ENCODE results near the gene GIPC1. TPM values are rescaled to one million over a fixed set of nuclear protein-coding genes. Genes with fewer than 3 reads are reported as not detected.

The GIPC1 gene
- total RNA-seq, 1 experiment from 2014 or later = 59.4 TPM

GRCh38 chr19:14517840-14518505, 22.0 kb upstream of the GIPC1 start, which contains the start of gene DNAJB1:
Gene DNAJB1, minus strand, starts transcription at chr19:14518397. Its CDS starts 48 bp downstream, at chr19:14518349.
- BruUV-seq (replicated peaks) = no TSS peak

GRCh38 chr19:14517446-14517839, 21.5 kb upstream of the GIPC1 start:
- intact Hi-C loops (cut with micrococcal nuclease; ENCODE audit: unreplicated experiment) = no loop called here

More at GRCh38 chr19:14517840-14518505, 22.0 kb upstream of the GIPC1 start, which contains the start of gene DNAJB1:
- Histone ChIP-seq H3K4me3 (ENCODE audit: low read depth, low read length, poor library complexity, severe bottlenecking) (peak within 1 kb of the TSS; percentile 96), H3K27me3 (replicated peaks; ENCODE audit: insufficient read depth, low read depth, low read length, poor library complexity) (no peaks in the 10 kb centered on the region), H3K9me3 (ENCODE audit: low read depth, low read length, poor library complexity, severe bottlenecking) (no peaks in the 10 kb centered on the region), H3K4me1 (ENCODE audit: insufficient read depth, low read length, poor library complexity, severe bottlenecking) (peaks cover 16% of the 10 kb centered on the region), H3K36me3 (ENCODE audit: insufficient read depth, low read length, poor library complexity, severe bottlenecking) (peaks cover 32% of the 10 kb centered on the region), H3K27ac (ENCODE audit: low read depth, low read length, poor library complexity, severe bottlenecking) (peak within 1 kb of the TSS; percentile 98)
- peak; percentile 71 for DNase-seq (ENCODE audit: low spot score)
- CTCF ChIA-PET = interaction anchor here (0.6 to 1.1 kb wide), 2 partner anchors 11 to 474 kb away, joined by 3 to 5 read pairs; no protein-coding TSS in a partner anchor
- intact Hi-C loops (cut with micrococcal nuclease; ENCODE audit: unreplicated experiment) = no loop called here
- POLR2A ChIA-PET (ENCODE audit: low non-redundant PET) = interaction anchor here (0.5 kb wide), 4 partner anchors 36 to 223 kb away, joined by 3 to 5 read pairs (median 3); no protein-coding TSS in a partner anchor
- TF ChIP-seq EZH2 (IDR thresholded peaks at IDR 0.05; ENCODE audit: borderline replicate concordance, low read depth, low read length, poor library complexity, severe bottlenecking) = no peak
- TF ChIP-seq CTCF (conservative IDR thresholded peaks at IDR 0.05; ENCODE audit: low read depth, low read length) = no peak

More at GRCh38 chr19:14517446-14517839, 21.5 kb upstream of the GIPC1 start:
- no peak for TF ChIP-seq CTCF (conservative IDR thresholded peaks at IDR 0.05; ENCODE audit: low read depth, low read length)
- TF ChIP-seq EZH2 (IDR thresholded peaks at IDR 0.05; ENCODE audit: borderline replicate concordance, low read depth, low read length, poor library complexity, severe bottlenecking) = no peak
- Histone ChIP-seq H3K4me3 (ENCODE audit: low read depth, low read length, poor library complexity, severe bottlenecking) (peak overlapping the region; percentile 96), H3K27me3 (replicated peaks; ENCODE audit: insufficient read depth, low read depth, low read length, poor library complexity) (no peaks in the 10 kb centered on the region), H3K36me3 (ENCODE audit: insufficient read depth, low read length, poor library complexity, severe bottlenecking) (peaks cover 32% of the 10 kb centered on the region), H3K27ac (ENCODE audit: low read depth, low read length, poor library complexity, severe bottlenecking) (peak overlapping the region; percentile 98), H3K4me1 (ENCODE audit: insufficient read depth, low read length, poor library complexity, severe bottlenecking) (peaks cover 10% of the 10 kb centered on the region), H3K9me3 (ENCODE audit: low read depth, low read length, poor library complexity, severe bottlenecking) (no peaks in the 10 kb centered on the region)
- DNase-seq (ENCODE audit: low spot score) = no peak
- ChIA-PET POLR2A (ENCODE audit: low non-redundant PET) (no interaction called here), CTCF (interaction anchor here (1.1 kb wide), 1 partner anchor 11 kb away, joined by 3 read pairs; no protein-coding TSS in a partner anchor)
- no TSS peak for BruUV-seq (replicated peaks)

Measured in A673 (cell line).